Pulmonary artery endothelial cell (primary cell): ENCODE measurements around the gene OSBPL1A. TPM values are rescaled to one million over a fixed set of nuclear protein-coding genes. Genes with fewer than 3 reads are reported as not detected.
"Not testable (repeated sequence)": the region's sequence is repeated elsewhere in the genome, so short reads cannot be mapped to it uniquely, and the experiment has no call there.

Experiments
- DNase-seq: peaks from one replicate; pipeline ENCODE4 v3.0.0-alpha.2; 2011; ENCODE audit warnings: low read depth, low spot score
- total RNA-seq: library from RNA; depleted of rRNA; stranded (reverse); fragments of >200 nt; gene quantifications from 2 replicates; pipeline ENCODE4 v1.2.3, GENCODE V29; 2014

Gene OSBPL1A
- total RNA-seq, 1 donor from 2014 or later: 14.0 TPM

DNA sequence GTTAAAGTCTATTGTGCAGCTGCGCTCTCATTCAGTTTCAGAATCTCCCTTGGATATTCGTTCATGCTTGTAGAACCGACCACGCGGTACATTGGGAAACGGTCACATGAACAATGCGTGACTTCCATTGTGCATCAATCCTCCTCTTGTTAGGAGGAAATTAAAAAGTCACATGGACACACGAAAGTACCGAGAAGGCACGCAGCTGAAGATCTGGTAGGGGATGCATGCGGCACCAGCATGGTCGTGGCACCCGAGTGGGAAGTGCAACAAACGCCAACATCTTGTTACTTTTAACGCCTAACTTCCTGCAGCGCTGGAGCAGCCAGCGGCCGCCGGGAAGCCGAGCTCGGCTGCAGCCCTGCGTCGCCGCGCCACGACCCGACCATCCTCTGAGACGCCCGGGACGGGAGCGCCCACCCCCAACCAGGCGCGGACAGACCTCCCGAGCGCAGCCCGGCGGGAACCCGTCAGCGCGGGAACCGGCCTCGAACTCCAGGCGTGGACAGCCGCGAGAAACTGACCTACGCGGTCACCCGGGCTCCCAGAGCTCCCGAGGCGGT, 412 bp downstream of the OSBPL1A start:
- DNase-seq: peak; percentile 45

DNA sequence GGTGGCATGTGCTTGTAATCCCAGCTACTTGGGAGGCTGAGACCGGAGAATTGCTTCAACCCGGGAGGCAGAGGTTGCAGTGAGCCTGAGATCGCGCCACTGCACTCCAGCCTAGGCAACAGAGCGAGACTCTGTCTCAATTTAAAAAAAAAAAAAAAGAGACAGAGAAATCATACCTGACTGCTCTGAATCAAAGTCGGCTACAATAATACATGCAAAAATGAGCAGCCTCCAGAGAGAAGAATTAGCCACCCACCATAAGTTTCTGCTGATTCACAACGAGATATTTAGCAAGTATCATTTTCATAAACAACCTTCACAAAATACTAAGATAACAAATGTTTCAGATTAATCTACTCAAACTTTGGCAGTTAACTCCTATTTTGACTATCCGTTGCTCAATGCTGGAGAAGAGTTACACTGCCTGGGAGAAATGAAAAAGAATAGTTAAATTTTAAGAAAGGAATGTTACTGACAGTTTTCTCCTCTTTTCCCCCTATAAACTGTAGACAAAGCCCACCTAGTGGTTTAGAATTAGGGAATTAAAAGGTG, 1.5 kb downstream of the OSBPL1A start:
- DNase-seq: no peak

DNA sequence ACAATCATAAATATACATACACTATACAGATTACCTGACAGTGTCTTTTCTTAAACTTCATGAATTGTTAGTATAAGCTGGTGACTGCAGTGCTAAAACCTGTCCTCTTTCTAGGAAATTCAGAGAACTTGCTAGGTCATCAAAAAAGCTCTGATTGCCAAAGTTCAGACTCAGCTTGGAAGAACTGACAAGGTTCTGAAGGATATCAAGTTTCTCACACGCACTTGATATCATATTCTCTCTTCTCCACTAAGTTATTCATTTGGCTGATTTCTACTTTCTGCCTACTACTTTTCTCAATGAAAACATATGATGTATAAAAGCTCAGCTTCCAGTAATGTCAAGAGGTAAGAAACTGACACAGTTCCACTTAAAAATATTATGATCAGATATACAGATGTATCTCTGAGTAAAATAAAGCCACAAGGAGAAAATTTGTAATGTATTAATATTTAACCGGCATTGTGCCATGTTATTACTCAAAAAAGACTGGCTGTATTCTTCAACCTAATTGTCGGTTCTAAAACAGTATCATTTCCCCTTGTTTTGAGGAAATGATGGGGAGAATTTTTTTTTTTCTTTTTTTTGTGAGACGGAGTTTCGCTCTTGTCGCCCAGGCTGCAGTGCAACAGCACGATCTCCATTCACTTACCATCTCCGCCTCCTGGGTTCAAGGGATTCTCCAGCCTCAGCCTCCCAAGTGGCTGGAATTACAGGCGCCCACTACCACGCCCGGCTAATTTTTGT, 2.4 kb downstream of the OSBPL1A start:
- no peak for DNase-seq

GRCh38 chr18:24388957-24389356, 8.7 kb downstream of the OSBPL1A start:
- DNase-seq: no peak

GRCh38 chr18:24386681-24387080, 10.9 kb downstream of the OSBPL1A start:
- DNase-seq: no peak

DNA sequence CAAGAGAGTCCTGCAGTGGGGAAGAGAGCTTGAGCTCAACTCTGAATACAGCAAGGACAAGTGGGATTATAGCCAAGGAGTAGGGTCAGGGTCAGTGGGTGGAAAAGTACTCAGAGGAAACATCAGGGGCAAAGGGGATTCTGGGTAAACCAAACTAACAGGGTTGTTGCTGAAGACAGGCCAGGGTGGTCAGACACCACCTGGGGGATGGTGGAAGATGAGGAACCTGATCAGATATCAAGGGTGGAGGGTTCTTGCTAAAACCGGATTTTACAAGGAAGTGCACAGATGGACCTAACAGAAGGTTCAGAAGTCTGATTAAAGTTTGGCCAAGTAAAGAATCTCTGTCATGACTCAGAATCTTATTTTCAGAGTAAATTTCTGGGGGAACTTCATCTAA, 16.5 kb downstream of the OSBPL1A start:
- no peak for DNase-seq

- DNase-seq: no peak
Measured at GRCh38 chr18:24380163-24380747, 17.4 kb downstream of the OSBPL1A start.

- no peak for DNase-seq
Measured at GRCh38 chr18:24378598-24378997, 19.0 kb downstream of the OSBPL1A start.

- DNase-seq: not testable (repeated sequence)
Measured at GRCh38 chr18:24376531-24376930, 21.1 kb downstream of the OSBPL1A start.

GRCh38 chr18:24373328-24373727, 24.3 kb downstream of the OSBPL1A start:
- DNase-seq: no peak

DNA sequence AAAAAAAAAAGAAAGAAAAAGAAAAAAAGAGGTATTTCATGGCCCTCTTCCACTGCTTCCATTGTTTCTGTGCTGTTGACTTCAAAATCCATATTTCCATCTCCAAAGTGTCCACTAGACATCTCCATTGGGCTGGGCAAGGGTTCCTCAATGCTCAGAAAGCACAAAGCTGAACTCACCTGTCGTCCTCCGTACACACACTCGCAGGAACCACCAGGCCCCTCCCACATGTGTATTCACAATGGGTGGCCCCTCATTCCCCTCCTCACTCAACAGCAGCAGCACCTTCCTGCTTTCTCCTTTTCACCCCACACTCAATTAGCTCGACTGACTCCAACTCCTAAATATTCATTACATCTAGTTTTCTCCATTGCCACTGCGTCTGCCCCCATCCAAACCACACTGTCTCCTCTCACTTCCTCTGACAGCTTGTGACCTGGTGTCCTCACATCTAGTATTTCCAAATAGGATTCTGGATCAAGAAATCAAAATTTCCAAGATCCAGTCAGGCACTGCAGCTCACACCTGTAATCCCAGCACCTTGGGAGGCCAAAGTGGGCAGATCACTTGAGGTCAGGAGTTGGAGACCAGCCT, 25.2 kb downstream of the OSBPL1A start:
- no peak for DNase-seq

DNA sequence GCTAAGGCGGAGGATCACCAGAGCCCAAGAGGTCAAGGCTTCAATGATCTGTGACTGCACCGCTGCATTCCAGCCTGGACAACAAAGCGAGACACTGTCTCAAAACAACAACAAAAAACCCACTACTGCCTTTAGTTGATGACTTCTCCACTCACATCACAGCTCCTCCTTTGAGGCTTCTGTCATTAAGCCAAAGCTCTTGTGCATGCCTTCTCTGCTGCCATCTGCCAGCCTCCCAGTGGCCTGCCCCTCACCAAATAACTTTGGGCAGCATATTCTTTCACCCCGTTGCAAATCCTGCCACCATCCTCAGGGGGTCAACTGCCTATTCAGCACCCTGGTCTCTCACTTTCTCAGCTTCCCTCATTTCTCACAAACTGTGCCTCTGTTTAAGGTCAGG, 27.5 kb downstream of the OSBPL1A start:
- no peak for DNase-seq

GRCh38 chr18:24369426-24369825, 28.2 kb downstream of the OSBPL1A start:
- DNase-seq: no peak

- no peak for DNase-seq
Measured at GRCh38 chr18:24368749-24369148, 28.9 kb downstream of the OSBPL1A start.

- no peak for DNase-seq
Measured at GRCh38 chr18:24366328-24366727, 31.3 kb downstream of the OSBPL1A start.

DNA sequence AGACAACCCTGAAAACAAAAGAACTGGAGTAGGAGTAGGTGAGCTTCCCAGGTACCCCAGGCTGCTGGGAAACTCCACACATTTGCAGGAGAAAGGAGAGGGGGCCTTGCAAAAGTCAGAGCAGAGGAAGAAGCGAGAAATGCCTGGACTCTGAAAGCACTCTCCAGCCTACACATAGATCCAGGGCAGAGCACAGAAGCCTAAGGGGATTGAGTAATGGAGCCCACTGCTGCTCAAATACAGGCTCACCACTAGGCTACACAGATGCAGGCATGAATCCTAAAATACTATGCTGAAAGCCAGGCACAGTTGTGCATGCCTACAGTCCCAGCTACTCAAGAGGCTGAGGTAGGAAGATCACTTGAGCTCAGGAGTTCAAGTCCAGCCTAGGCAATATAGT, 33.4 kb downstream of the OSBPL1A start:
- no peak for DNase-seq

DNA sequence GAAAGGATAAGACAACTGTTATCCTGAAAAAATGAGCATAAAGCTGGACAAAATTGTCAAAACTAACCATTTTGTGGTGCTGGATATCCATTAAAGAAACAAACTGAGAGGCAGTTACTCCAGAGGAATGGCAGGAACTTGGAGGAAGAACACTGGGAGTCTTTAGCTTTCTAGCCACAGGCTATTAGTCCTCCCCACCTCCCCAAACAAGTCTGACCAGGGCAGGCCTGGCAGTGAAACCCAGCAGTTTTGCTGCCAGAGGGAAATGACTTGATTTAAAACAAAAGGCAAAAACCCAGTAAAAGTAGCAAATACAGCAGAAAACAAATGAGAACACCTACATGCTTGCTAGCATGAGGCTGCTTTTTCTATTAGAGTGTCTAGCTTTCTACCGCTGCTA, 34.9 kb downstream of the OSBPL1A start:
- DNase-seq: no peak

DNA sequence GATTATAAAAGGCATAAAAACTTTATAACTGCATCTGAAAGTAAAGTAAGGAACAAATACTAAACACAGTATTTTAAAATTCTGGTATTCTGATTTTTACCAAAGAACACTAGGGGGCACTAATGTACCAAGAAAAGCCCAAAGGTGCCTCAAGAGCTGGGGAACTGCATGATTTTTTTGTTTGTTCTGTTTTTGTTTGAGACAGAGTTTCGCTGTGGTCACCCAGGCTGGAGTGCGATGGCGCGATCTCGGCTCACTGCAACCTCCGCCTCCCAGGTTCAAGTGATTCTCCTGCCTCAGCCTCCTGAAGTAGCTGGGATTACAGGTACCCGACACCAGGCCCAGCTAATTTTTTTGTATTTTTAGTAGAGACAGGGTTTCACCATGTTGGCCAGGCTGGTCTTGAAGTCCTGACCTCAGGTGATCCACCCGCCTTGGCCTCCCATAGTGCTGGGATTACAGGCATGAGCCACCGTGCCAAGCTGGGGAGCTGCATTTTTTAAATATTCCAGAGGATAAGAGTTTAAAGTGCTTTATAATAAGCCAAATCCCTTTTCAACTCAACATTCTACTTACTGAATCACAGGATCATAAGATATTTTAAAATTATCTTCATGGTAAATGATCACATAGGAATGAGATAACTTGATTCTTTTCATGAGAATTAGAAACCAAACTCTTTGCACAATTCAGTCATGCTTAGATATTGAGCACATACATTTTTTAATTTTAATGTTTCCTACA, 37.7 kb downstream of the OSBPL1A start:
- DNase-seq: peak; percentile 15

GRCh38 chr18:24354278-24354677, 43.3 kb downstream of the OSBPL1A start:
- no peak for DNase-seq

DNA sequence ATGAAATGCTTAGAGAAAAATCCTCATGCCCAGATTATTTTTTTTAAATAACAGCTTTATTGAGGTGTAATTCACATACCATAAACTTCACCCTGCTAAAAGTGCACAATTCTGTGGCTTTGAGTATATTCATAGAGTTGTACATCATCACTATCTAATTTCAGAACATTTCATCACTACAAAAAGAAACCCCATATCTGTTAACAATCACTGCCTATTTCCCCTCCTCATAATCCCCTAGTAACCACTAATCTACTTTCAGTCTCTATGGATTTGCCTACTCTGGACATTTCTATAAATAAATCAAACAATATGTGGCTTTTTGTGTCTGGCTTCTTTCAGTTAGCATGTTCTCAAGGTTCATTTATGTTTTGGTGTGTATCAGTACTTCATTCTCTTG, 51.4 kb downstream of the OSBPL1A start:
- DNase-seq: no peak

DNA sequence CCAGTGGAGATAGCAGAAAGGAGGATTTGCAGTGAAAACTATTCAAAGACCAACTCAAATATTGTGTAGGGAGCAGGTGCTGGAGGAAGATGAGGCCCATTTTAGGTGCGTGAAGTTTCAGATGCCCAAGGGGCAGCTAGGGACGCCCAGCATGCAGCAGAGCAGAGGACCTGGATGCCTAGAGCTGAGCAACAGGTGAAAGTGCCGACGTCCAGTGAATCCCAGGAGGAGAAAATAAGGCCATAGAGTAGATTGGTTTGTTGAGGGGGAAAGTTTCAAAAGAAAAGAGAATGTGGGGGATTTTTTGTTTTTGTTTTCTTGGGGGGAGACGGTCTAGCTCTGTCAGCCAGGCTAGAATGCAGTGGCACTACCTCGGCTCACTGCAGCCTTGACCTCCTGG, 53.1 kb downstream of the OSBPL1A start:
- DNase-seq: no peak

- DNase-seq: no peak
Measured at GRCh38 chr18:24342347-24342746, 55.3 kb downstream of the OSBPL1A start.
